ENCODE data around the gene MRPL54. TPM values are rescaled to one million over a fixed set of nuclear protein-coding genes. Genes with fewer than 3 reads are reported as not detected.

MRPL54 gene
- total RNA-seq, 4 donors from 2014 or later = 23.3 to 86.3 (median 63.3) TPM

DNA sequence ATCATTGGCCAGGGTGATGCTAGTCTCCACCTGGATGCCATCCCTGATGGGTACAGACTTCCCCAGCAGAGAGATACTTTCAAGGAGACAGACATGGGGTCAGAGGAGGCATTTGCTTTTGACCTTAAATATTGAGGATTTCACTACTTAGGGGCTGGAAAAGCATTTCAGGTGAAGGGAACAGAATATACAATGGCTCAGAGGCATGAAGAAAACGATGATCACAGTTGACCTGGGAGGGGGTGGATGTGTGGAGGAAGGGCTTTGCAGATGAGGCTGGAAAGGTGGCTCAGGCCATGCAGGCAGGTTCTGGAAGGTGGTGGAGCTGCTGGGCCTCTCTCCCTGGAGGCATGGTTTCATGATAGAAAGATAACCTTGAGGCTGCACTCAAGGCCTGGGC, 19.8 kb downstream of the MRPL54 start:
- no peak overlapping the region for H3K4me3 ChIP-seq
- intact Hi-C loops (cut with DNase I; ENCODE audit: low total_unique reads) = no loop called here
- H3K4me1 ChIP-seq = no peaks in the 10 kb centered on the region
- in situ Hi-C loops (cut with MboI; ENCODE audit: low sequenced_read_pairs in 4 of 4) = no loop called here
- H3K27me3 ChIP-seq = peaks cover 29 to 43% (median 37%) of the 10 kb centered on the region in 3 donors
- no peak for DNase-seq
- TF ChIP-seq, protein P1, sequence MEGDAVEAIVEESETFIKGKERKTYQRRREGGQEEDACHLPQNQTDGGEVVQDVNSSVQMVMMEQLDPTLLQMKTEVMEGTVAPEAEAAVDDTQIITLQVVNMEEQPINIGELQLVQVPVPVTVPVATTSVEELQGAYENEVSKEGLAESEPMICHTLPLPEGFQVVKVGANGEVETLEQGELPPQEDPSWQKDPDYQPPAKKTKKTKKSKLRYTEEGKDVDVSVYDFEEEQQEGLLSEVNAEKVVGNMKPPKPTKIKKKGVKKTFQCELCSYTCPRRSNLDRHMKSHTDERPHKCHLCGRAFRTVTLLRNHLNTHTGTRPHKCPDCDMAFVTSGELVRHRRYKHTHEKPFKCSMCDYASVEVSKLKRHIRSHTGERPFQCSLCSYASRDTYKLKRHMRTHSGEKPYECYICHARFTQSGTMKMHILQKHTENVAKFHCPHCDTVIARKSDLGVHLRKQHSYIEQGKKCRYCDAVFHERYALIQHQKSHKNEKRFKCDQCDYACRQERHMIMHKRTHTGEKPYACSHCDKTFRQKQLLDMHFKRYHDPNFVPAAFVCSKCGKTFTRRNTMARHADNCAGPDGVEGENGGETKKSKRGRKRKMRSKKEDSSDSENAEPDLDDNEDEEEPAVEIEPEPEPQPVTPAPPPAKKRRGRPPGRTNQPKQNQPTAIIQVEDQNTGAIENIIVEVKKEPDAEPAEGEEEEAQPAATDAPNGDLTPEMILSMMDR (IDR thresholded peaks at IDR 0.05 in 4 of 5, conservative IDR thresholded peaks at IDR 0.05 in 1 of 5) = no peak
- TF ChIP-seq POLR2A (IDR thresholded peaks at IDR 0.05) = no peak
- H3K9me3 ChIP-seq = peaks cover 0 to 19% (median 3%) of the 10 kb centered on the region in 3 donors
- ATAC-seq = no peak
- no peaks in the 10 kb centered on the region for H3K36me3 ChIP-seq
- no peak overlapping the region for H3K27ac ChIP-seq

DNA sequence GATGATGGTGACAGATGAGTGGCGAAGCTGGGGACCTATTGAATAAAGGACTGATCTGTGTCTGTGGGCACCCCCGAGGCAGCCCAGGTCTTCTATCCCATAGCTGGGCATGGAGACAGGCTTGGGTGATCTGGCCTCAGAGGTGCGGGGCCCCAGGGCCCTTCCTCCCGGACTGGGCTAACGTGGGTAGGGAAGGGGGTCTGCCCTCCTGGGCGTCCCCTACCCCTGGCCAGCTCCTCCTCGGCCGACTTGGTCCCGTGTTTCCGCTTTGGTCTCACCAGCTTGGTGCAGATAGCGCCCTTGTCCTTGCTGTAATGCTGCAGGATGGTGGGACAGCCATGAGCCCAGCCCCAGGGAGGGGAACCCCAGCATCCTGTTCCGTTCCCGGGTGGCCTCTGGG, 20.4 kb downstream of the MRPL54 start:
- intact Hi-C loops (cut with DNase I; ENCODE audit: low total_unique reads) = no loop called here

DNA sequence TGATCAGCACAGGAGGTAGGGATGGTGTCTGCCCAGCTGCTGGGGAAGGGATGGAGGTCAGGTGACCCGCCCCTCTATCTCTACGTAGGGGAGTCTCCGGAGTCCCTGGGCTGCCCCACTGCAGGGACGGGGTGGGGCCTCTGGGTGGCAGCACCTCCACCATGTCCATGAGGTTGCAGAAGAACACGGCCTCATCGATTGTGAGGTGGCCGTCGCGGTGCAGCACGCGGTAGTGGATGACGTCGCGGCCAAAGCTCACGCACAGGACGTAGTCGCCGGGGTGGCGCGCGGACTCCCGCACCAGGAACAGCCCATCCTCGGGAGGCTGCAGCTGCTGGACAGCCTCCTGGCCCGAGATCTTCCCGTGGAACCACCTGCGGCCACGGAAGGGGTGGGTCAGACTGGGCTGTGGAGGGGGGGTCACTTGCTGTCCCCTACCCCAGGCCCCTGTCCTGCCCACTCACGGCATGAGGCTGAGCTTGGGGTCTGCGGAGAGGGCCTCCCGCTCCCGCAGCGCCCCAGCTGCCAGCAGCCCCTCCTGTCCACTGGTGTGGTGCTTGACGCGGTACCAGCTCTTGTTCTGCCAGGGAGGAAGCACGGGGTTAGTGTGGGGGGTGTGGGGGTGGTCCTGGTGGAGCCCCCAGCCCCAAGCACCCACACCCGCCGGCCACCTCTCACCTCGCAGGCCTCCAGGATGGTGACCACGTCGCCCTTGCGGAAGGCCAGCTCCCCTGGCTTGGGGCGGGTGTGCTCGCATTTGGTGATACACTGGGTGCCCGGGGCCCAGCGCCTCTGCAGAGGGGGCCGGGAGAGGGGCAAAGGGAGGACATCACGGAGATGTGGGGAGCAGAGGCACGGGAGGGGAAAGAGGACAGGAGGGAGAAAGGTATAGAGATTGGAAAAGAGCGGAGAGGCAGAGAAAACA, 21.4 kb downstream of the MRPL54 start:
- H3K27ac ChIP-seq = no peak overlapping the region
- in situ Hi-C loops (cut with MboI; ENCODE audit: low sequenced_read_pairs in 4 of 4) (no loop called here), intact Hi-C loops (cut with DNase I; ENCODE audit: low total_unique reads) (no loop called here)
- H3K27me3 ChIP-seq = peaks cover 29 to 46% (median 42%) of the 10 kb centered on the region in 3 donors
- DNase-seq (no peak), ATAC-seq (no peak)
- H3K9me3 ChIP-seq = peaks cover 0 to 19% (median 3%) of the 10 kb centered on the region in 3 donors
- no peaks in the 10 kb centered on the region for H3K36me3 ChIP-seq
- no peak overlapping the region for H3K4me3 ChIP-seq
- H3K4me1 ChIP-seq = no peaks in the 10 kb centered on the region
- TF ChIP-seq POLR2A (IDR thresholded peaks at IDR 0.05) = no peak
- TF ChIP-seq, protein P1 (IDR thresholded peaks at IDR 0.05 in 4 of 5, conservative IDR thresholded peaks at IDR 0.05 in 1 of 5) = peak in 2 of 5 experiments; percentile 12

More for the DNA sequence above, 20.4 kb downstream of the MRPL54 start:
- H3K4me1 ChIP-seq = no peaks in the 10 kb centered on the region
- no peak overlapping the region for H3K4me3 ChIP-seq
- H3K9me3 ChIP-seq = peaks cover 0 to 19% (median 3%) of the 10 kb centered on the region in 3 donors
- DNase-seq = no peak
- H3K27ac ChIP-seq = no peak overlapping the region
- no peak for ATAC-seq
- TF ChIP-seq, protein P1 (IDR thresholded peaks at IDR 0.05 in 4 of 5, conservative IDR thresholded peaks at IDR 0.05 in 1 of 5) = no peak
- TF ChIP-seq POLR2A (IDR thresholded peaks at IDR 0.05) = no peak
- peaks cover 31 to 46% (median 42%) of the 10 kb centered on the region in 3 donors for H3K27me3 ChIP-seq
- no peaks in the 10 kb centered on the region for H3K36me3 ChIP-seq
- in situ Hi-C loops (cut with MboI; ENCODE audit: low sequenced_read_pairs in 4 of 4) = no loop called here

DNA sequence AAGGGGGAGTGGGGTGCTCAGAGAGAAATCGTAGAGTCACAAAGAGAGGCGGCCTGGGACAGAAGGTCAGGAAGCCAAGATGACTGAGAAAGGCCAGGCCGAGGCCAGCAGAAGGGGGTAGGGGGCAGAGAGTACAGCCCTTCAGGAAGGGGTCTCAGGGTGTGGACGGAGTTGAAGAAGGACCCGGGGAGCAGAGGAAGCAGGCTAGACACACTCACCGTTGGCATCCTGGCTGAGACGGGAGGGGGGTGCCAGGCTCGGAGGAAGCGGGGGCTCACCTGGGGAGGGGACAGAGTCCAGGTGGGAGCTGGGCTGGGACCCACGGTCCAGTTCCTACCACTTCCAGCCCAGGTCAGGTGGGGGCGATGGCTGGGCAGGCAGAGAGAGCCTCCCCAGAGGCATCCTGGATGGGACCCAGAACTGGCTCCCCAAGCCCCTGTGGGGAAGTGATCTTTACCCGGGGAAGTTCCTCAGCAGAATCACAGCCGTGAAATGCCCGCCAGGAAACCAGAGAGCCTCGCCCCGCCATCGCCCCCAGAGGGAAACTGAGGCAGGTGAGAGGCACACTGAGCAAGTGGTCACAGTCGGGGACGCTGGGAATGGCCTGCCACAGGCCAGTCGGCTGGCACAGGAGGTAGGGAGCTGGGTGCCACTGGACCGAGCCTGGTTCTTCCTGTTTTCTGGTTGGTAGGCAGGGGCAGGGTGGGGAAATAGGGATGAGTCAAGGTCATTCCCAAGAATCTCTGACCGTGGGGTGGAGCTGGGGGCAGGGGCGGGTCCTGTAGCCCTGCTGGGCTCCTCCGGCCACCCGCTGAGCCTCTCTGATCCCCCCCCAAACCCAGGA, 22.3 kb downstream of the MRPL54 start:
- Histone ChIP-seq H3K4me3 (no peak overlapping the region), H3K36me3 (no peaks in the 10 kb centered on the region), H3K27ac (no peak overlapping the region), H3K9me3 (peaks cover 0 to 19% (median 3%) of the 10 kb centered on the region in 3 donors), H3K4me1 (no peaks in the 10 kb centered on the region), H3K27me3 (peaks cover 29 to 46% (median 42%) of the 10 kb centered on the region in 3 donors)
- TF ChIP-seq, protein P1 (IDR thresholded peaks at IDR 0.05 in 4 of 5, conservative IDR thresholded peaks at IDR 0.05 in 1 of 5) = no peak
- TF ChIP-seq POLR2A (IDR thresholded peaks at IDR 0.05) = no peak
- intact Hi-C loops (cut with DNase I; ENCODE audit: low total_unique reads) (no loop called here), in situ Hi-C loops (cut with MboI; ENCODE audit: low sequenced_read_pairs in 4 of 4) (no loop called here)
- DNase-seq (no peak), ATAC-seq (no peak)
